ENCODE data around the gene RAB28.

Gene RAB28

GRCh38 chr4:13327991-13328390 is 156.1 kb downstream of the RAB28 start:
- in situ Hi-C loops (cut with HindIII; ENCODE audit: low sequenced_read_pairs), result no loop called here

DNA sequence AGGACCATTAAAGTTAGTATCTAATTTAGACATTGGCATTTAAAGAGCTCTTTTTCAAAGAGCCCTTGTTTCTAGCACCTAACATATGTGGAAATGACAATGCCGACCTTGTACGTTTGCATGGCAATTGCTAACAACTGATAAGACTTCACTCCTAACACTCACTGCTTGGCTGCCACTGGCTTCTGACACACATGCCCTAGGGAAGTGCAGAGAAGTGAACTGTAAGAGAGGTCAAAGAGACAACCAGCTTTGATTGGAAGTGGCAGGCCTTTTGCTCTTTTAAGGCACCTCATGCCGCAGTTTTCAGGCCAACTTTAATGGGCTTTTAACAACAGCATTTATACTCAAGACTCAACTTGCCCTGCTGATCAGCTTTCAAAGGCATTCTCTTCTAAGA is 158.4 kb downstream of the RAB28 start:
- in situ Hi-C loops (cut with HindIII; ENCODE audit: low sequenced_read_pairs), result no loop called here

DNA sequence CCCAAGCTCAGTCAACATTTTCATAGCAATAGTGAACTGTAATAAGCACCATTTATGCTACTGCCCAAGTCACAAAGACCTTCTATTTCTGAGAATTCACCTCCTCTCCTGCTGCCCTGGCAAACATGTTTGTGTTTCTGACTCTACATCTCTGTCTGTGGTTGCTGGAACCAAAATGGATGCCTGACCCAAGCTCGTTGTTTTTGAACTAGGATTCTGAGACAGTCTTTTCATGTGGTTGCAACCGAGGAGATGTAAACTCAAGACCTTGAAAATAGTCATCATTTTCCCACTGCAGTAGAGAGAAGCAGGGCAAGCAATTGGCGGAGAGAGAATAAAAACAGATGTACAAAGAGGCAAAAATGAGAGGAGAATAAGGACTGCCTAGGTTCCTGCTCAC is 160.2 kb downstream of the RAB28 start:
- in situ Hi-C loops (cut with HindIII; ENCODE audit: low sequenced_read_pairs), result no loop called here

DNA sequence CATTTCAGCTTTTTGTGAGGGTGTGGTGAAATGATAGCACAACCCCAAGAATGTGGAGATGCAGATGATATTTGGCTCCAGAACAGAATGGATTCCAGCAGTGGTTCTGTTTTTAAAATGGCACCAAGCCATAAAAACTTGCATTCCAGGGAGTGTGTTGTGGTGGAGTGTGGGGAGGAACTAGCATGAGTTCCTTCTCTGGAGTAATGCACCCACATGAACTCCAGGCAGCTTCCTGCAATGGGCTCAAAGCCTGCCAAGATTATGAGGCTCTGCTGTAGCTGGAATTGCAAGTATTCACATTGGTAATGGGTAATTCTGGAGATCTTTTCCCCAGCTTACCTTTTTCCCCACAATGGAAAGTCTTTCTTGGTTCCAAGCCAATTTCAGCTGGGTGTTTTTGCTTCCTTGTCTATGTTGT is 161.4 kb downstream of the RAB28 start:
- in situ Hi-C loops (cut with HindIII; ENCODE audit: low sequenced_read_pairs), result no loop called here
